Stomach (tissue), 9 donors: ENCODE results near the gene SMPD1. TPM values are rescaled to one million over a fixed set of nuclear protein-coding genes. Genes with fewer than 3 reads are reported as not detected.
A peak's percentile ranks its signal among the peaks of the same experiment; 100 is the strongest.
"Not testable (repeated sequence)": the region's sequence is repeated elsewhere in the genome, so short reads cannot be mapped to it uniquely, and the experiment has no call there.

Experiments
- DNase-seq, 2 donors: peaks; one replicate each; pipeline versions ENCODE4 v3.0.0 to v3.0.0-alpha.2; 2013 to 2019
- H3K27ac ChIP-seq, 5 donors: fragments of 200-600 bp in 4 of 5; sonication (generic) in 4 of 5; one replicate each; pipeline ENCODE4 v1.5.1; 2013 to 2019; ENCODE audit warnings: mild to moderate bottlenecking in 1 of 5, moderate library complexity in 1 of 5
- H3K27me3 ChIP-seq, 3 donors: fragments of 200-600 bp; sonication (generic); one replicate each; pipeline ENCODE4 v1.5.1; 2017 to 2019; ENCODE audit warnings: mixed run types in 1 of 3
- H3K36me3 ChIP-seq, 4 donors: fragments of 200-600 bp; sonication (generic); 1 replicate in 3 of 4; 2 replicates in 1 of 4; pipeline ENCODE4 v1.5.1; 2016 to 2019
- H3K4me1 ChIP-seq, 4 donors: fragments of 200-600 bp; sonication (generic); one replicate each; pipeline ENCODE4 v1.5.1; 2016 to 2019
- H3K4me3 ChIP-seq, 4 donors: fragments of 200-600 bp; sonication (generic) in 3 of 4; one replicate each; pipeline ENCODE4 v1.5.1; 2016 to 2019; ENCODE audit warnings: mild to moderate bottlenecking in 1 of 4
- H3K9me3 ChIP-seq, 4 donors: fragments of 200-600 bp; sonication (generic); one replicate each; pipeline ENCODE4 v1.5.1; 2016 to 2019
- CTCF ChIP-seq, 7 experiments: fragments of 450-650 bp in 4 of 7; fragments of 200-600 bp in 3 of 7; sonication (generic) in 3 of 7; IDR thresholded peaks; one replicate each; pipeline ENCODE4 v1.5.1; 2016 to 2019; ENCODE audit warnings: antibody characterized with exemption in 7 of 7, control low read depth in 2 of 7, mild to moderate bottlenecking in 1 of 7
- EP300 ChIP-seq: sonication (generic); formaldehyde crosslinking; IDR thresholded peaks from one replicate; pipeline ENCODE4 v1.6.1; 2017; ENCODE audit warnings: antibody characterized with exemption
- POLR2A ChIP-seq, 4 donors: fragments of 450-650 bp; IDR thresholded peaks; one replicate each; pipeline ENCODE4 v1.6.1; 2016; ENCODE audit warnings: antibody characterized with exemption in 4 of 4, control low read depth in 2 of 4, mild to moderate bottlenecking in 1 of 4, moderate library complexity in 1 of 4
- POLR2AphosphoS5 ChIP-seq, 3 donors: sonication (generic); formaldehyde crosslinking; IDR thresholded peaks; one replicate each; pipeline ENCODE4 v1.6.1; 2016; ENCODE audit warnings: antibody characterized with exemption in 3 of 3
- WGBS, 5 donors: extraction: QIAGEN DNeasy Blood & Tissue Kit in 3 of 5; methylation state at CpG; one replicate each; pipeline versions ENCODE4 v1.1.5 to v1.1.7; 2013 to 2018; 5-methylcytosine and 5-hydroxymethylcytosine counted together
- intact Hi-C: fragments of 100-400 bp; cut with DNase I; formaldehyde crosslinking; loops from one replicate; pipeline ENCODE4 v1.15.1; 2023; ENCODE audit warnings: low total_unique reads
- polyA plus RNA-seq, 3 donors: library from polyadenylated mRNA; stranded (reverse); fragments of 200-250 nt; gene quantifications; one replicate each; pipeline ENCODE4 v1.2.3, GENCODE V29; 2013
- total RNA-seq, 5 donors: library from RNA; depleted of rRNA; stranded (reverse); fragments of >200 nt; gene quantifications; one replicate each; pipeline versions ENCODE4 v1.1.0 to v1.2.3, GENCODE V29; 2014 to 2016
- donor health status: healthy with polysubstance abuse.
- donor health status: Bipolar disorder and iron deficiency.
- donor health status: healthy.

SMPD1 gene
- total and polyA plus RNA-seq, 8 donors, result 7.6 to 66.9 (median 18.5) TPM

GRCh38 chr11:6391537-6392134 is 1.4 kb downstream of the SMPD1 start:
- Histone ChIP-seq H3K9me3 (no peaks in the 10 kb centered on the region), H3K36me3 (peaks cover 3 to 31% (median 27%) of the 10 kb centered on the region in 4 donors), H3K4me1 (peaks cover 28 to 50% (median 37%) of the 10 kb centered on the region in 4 donors), H3K27ac (peak overlapping the region in 2 of 5 donors; percentile 91 to 93), H3K27me3 (no peaks in the 10 kb centered on the region), H3K4me3 (peak overlapping the region; percentile 72 to 84 (median 76))
- DNase-seq, result no peak
- no peak for TF ChIP-seq EP300
- no peak for TF ChIP-seq POLR2AphosphoS5 (IDR thresholded peaks at IDR 0.05)
- WGBS, 5 donors, result 95 to 97% (median 96%) methylated on average over 7 to 18 of the region's 18 CpGs
- intact Hi-C loops, result no loop called here

GRCh38 chr11:6392251-6392650 is 2.0 kb downstream of the SMPD1 start:
- Histone ChIP-seq H3K4me1 (peaks cover 28 to 51% (median 37%) of the 10 kb centered on the region in 4 donors), H3K36me3 (peaks cover 3 to 34% (median 27%) of the 10 kb centered on the region in 4 donors)
- WGBS, 5 donors, result 93 to 99% (median 96%) methylated on average over 4 of the region's 4 CpGs
- H3K27ac ChIP-seq, H3K27me3 ChIP-seq, DNase-seq, intact Hi-C loops, H3K9me3 ChIP-seq, H3K4me3 ChIP-seq: not testable (repeated sequence)

GRCh38 chr11:6393989-6394670 is 3.9 kb downstream of the SMPD1 start:
- DNase-seq, result no peak
- TF ChIP-seq POLR2A (IDR thresholded peaks at IDR 0.05) (no peak), CTCF (IDR thresholded peaks at IDR 0.05) (no peak), POLR2AphosphoS5 (IDR thresholded peaks at IDR 0.05) (no peak), EP300 (no peak)
- H3K27me3 ChIP-seq, result no peaks in the 10 kb centered on the region
- H3K27ac ChIP-seq, result no peak overlapping the region
- intact Hi-C loops, result no loop called here
- WGBS, 5 donors, result 84 to 90% (median 88%) methylated on average over 11 to 16 of the region's 16 CpGs
- no peak overlapping the region for H3K4me3 ChIP-seq
- H3K9me3 ChIP-seq, result no peaks in the 10 kb centered on the region
- H3K4me1 ChIP-seq, result peaks cover 21 to 40% (median 26%) of the 10 kb centered on the region in 4 donors
- H3K36me3 ChIP-seq, result peaks cover 3 to 53% (median 29%) of the 10 kb centered on the region in 4 donors

- WGBS, 5 donors, result 81 to 86% (median 85%) methylated on average over 11 to 16 of the region's 16 CpGs
- H3K9me3 ChIP-seq, result no peaks in the 10 kb centered on the region
- no peak for DNase-seq
- peaks cover 4 to 64% (median 36%) of the 10 kb centered on the region in 4 donors for H3K36me3 ChIP-seq
- H3K4me1 ChIP-seq, result peaks cover 15 to 32% (median 20%) of the 10 kb centered on the region in 4 donors
- intact Hi-C loops, result no loop called here
- H3K27ac ChIP-seq, result no peak overlapping the region
- TF ChIP-seq POLR2AphosphoS5 (IDR thresholded peaks at IDR 0.05) (no peak), EP300 (no peak), POLR2A (IDR thresholded peaks at IDR 0.05) (no peak), CTCF (IDR thresholded peaks at IDR 0.05) (no peak)
- no peak overlapping the region for H3K4me3 ChIP-seq
- H3K27me3 ChIP-seq, result no peaks in the 10 kb centered on the region
Measured at GRCh38 chr11:6395470-6396060, 5.3 kb downstream of the SMPD1 start.

- peaks cover 13 to 80% (median 49%) of the 10 kb centered on the region in 4 donors for H3K36me3 ChIP-seq
Measured at GRCh38 chr11:6397156-6397555, 6.9 kb downstream of the SMPD1 start.

More at GRCh38 chr11:6397156-6397555, 6.9 kb downstream of the SMPD1 start:
- H3K27ac ChIP-seq, result no peak overlapping the region
- 18 to 75% (median 57%) methylated on average over 1 of the region's 1 CpG for WGBS, 5 donors
- peaks cover 0 to 18% (median 5%) of the 10 kb centered on the region in 4 donors for H3K4me1 ChIP-seq
- intact Hi-C loops, result no loop called here
- TF ChIP-seq POLR2AphosphoS5 (IDR thresholded peaks at IDR 0.05), result no peak
- no peak for TF ChIP-seq POLR2A (IDR thresholded peaks at IDR 0.05)
- TF ChIP-seq EP300, result no peak
- no peak for TF ChIP-seq CTCF (IDR thresholded peaks at IDR 0.05)
- peak in 1 of 2 donors; percentile 40 for DNase-seq
- H3K9me3 ChIP-seq, result no peaks in the 10 kb centered on the region
- H3K4me3 ChIP-seq, result no peak overlapping the region
- H3K27me3 ChIP-seq, result no peaks in the 10 kb centered on the region
